ENCODE data around the gene MFNG.
A peak's percentile ranks its signal among the peaks of the same experiment; 100 is the strongest.

The MFNG gene

GRCh38 chr22:37449331-37450001 is 36.7 kb downstream of the MFNG start:
- no peak for DNase-seq (ENCODE audit: low spot score)

DNA sequence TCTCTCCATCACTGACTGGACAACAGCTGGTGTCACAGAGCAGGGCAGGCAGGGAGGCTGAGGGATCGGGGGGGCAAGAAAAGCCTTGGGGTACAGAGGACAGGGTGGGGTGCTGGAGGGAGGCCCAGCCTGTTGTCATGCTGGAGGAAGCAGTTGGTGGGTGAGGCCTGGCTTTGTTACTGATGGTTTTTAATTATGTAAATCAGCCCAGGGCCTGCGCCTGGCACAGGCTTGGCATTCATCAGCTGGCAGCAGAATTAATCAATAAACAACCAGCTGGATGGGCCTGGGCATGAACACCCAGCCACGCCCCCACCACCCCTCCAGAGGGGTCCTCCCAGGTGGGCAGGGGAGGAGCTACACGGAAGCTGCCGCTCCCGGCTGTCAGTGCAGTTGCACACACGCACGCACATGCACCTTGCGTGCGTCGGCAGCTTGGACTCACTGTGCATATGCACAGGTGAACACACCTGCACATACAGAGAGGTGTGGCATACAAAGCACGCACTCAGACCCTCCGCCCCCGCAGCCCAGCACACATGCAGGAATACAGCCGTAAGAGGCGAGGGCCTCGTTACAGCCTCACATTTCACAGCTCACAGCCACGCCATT is 37.6 kb downstream of the MFNG start:
- no peak for DNase-seq (ENCODE audit: low spot score)

DNA sequence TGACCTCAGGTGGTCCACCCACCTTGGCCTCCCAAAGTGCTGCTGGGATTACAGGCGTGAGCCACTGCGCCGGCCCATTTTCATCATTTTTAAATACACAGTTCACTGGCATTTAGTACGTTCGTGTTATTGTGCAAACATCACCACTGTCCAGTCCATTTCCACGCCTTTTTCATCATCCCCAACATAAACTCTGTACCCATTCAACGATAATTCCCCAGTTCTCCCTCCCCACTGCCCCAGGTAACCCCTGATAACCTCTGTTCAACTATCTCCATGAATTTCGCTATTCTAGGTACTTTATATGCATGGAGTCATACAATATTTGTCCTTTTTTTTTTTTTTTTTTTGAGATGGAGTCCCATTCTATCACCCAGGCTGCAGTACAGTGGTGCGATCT is 40.7 kb downstream of the MFNG start:
- DNase-seq (ENCODE audit: low spot score), result no peak

DNA sequence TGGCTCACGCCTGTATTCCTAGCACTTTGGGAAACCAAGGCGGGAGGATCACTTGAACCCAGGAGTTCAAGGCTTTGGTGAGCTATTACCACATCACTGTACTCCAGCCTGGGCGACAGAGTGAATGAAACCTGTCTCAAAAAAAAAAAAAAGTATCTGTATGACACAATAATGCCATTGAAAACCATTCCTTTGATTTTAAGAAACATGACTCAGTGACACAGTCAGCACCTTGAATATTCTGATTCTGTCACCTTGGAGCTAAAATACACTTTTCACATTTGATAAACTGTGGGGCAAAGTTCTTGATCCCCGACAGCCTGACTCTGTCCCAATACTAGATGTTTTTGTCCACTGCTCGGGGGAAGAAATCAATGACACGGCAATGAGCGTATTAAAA is 42.2 kb downstream of the MFNG start:
- DNase-seq (ENCODE audit: low spot score), result no peak

GRCh38 chr22:37443086-37443485 is 43.1 kb downstream of the MFNG start:
- no peak for DNase-seq (ENCODE audit: low spot score)

GRCh38 chr22:37442537-37442936 is 43.6 kb downstream of the MFNG start:
- DNase-seq (ENCODE audit: low spot score), result no peak

DNA sequence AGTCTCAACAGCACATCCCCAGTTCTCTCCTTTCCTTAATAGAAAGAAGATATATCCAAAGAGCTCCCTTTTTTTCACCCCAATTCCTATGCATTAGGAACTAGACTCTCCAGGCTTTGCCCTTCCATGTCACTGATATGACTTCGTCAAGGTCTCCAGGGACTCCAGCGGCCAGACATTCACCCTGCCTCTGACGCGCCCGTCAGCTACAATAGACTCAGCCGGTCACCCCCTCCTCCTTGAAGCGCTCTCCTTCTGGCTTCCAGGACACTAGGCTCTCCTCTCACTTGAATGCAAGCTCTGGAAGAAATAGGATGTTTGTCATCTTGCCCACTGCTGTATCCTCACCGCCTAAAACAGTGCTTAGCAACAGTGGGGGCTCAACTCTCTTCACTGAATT is 44.0 kb downstream of the MFNG start:
- no peak for DNase-seq (ENCODE audit: low spot score)

DNA sequence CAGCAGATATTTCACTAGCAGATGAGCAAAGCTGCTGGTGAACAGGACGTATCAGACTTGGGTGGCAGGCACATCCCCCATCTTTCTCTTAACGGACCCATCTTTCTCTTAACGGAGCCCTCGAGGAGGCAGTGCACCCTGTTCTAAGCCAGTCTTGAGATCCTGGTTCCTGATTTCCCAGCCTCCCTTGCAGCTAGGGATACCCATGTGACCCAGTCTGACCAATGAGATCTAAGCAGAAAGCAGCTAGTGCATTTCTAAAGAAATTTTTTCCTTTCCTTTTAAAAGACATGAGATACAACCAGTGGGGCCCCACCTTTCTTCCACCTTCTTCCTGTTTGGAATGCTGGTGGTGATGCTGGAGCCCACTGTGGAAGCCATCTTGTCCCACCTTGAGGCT is 45.3 kb downstream of the MFNG start:
- no peak for DNase-seq (ENCODE audit: low spot score)

DNA sequence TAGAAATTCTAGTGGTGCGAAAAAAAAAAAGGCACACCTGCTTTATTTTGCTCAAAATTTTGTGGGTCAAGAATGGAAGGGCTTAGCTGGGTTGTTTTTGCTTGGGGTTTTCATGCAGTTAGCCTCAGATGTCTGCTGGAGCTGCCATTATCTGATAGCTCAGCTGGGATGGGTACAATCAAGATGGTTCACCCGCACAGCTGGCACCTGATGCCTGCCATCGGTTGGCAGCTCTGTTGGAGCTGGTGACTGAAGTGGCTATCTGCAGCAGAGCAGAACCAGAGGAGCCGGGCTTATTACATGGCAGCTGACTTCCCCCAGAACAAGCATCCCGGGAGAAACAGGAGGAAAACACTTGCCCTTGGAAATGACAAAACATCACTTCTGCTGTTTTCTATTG is 46.8 kb downstream of the MFNG start:
- no peak for DNase-seq (ENCODE audit: low spot score)

- no peak for DNase-seq (ENCODE audit: low spot score)
These were observed 50.1 kb downstream of the MFNG start for GRCh38 chr22:37435970-37436603.

- DNase-seq (ENCODE audit: low spot score), result no peak
These were observed 52.4 kb downstream of the MFNG start for GRCh38 chr22:37433786-37434185.

DNA sequence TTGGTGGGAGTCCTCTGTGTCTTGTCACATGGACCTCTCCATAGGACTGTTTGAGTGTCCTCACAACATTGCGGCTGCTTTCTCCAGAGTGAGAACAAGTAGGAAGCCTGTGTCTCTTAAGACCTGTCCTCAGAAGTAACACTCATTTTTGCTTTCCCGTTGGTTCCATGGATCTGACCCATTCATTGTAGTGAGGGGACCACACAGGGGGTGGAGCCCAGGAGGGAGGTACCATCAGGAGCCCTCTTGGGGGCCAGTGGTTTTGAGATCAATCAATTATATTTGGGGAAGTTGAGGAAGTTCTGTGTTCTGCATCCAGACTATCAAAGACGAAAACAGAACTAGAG is 53.5 kb downstream of the MFNG start:
- no peak for DNase-seq (ENCODE audit: low spot score)

- DNase-seq (ENCODE audit: low spot score), result no peak
These were observed 54.1 kb downstream of the MFNG start for GRCh38 chr22:37431801-37432707.

GRCh38 chr22:37431366-37431765 is 54.8 kb downstream of the MFNG start:
- no peak for DNase-seq (ENCODE audit: low spot score)

GRCh38 chr22:37430941-37431340 is 55.2 kb downstream of the MFNG start:
- no peak for DNase-seq (ENCODE audit: low spot score)

- DNase-seq (ENCODE audit: low spot score), result peak; percentile 43
These were observed 57.3 kb downstream of the MFNG start for GRCh38 chr22:37428649-37429586.

DNA sequence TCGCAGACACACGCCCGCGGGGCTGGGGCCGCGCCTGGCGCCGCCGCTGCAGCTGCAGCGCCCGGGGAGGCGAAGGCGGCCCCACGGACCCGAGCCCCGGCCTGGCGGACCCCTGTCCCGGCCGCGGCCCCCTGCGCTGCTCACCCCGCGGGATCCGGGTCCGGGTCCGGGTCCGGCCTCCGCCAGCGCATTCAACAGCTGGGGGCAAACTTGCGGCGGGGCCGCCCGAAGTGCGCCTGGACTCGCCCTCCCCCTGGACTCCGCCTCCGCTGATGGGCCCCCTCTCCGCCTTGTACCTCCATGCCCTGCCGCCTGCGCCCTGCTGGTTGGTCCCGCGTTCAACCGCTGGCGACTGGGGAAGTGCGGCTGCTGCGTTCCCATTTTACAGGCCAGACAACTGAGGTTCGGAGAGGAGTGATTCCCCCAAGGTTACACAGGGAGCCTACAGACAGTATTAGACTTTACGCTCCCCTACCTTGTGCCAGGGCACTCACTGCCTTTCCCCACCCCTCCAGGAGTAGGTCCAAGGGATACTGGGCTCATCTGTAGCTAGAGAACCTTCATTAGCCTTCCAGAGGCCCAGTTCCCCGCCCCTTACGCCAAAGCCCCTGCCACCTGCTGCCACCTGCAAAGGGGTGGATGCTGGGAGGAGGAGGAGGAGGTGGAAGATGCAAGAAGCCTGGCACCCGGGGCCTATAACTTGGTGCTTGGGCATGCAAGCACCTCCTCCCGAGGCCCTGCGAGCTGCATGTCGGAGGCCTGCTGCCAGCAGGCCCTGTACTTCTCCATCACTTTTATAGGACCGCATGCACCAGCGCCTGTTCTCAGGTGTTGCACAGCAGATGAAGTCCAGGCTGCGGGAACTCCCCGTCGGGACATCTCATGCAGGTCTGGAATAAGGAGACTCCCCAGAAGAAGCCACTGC is 58.2 kb downstream of the MFNG start:
- DNase-seq (ENCODE audit: low spot score), result no peak

- no peak for DNase-seq (ENCODE audit: low spot score)
These were observed 59.0 kb downstream of the MFNG start, which contains the start of gene ELFN2 for GRCh38 chr22:37427135-37427710. TSS of gene ELFN2 (minus strand) at chr22:37427479. CDS start at chr22:37375534, 51,945 bp downstream.

DNA sequence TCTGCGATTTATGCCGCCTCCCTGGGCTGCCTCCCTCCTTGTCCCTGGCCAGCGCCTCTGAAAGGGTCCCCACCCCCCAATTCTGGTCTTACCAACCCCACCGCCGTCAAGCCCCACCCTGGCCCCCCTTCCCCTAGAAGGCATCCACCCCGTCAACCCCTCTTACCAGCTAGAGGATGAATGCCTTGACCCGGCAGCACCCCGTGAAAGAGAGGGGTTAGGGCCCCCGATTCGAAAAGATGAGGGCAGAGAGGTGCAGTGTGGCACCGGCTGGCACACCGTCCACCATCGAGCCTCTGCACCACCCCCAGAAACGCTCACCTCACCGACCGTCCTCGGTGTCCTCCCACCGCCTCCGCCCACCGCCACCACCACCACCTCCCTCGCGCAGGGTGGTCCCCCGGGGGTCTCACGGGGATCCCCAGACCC is 59.5 kb downstream of the MFNG start:
- no peak for DNase-seq (ENCODE audit: low spot score)

Data from SK-N-DZ (cell line).